Pulmonary artery endothelial cell (primary cell): ENCODE data around the gene SINHCAF. TPM values are rescaled to one million over a fixed set of nuclear protein-coding genes. Genes with fewer than 3 reads are reported as not detected.

Experiments
- DNase-seq: peaks from one replicate; pipeline ENCODE4 v3.0.0-alpha.2; 2011; ENCODE audit warnings: low read depth, low spot score
- total RNA-seq: library from RNA; depleted of rRNA; stranded (reverse); fragments of >200 nt; gene quantifications from 2 replicates; pipeline ENCODE4 v1.2.3, GENCODE V29; 2014

SINHCAF gene
- total RNA-seq, 1 donor from 2014 or later = 74.6 TPM

DNA sequence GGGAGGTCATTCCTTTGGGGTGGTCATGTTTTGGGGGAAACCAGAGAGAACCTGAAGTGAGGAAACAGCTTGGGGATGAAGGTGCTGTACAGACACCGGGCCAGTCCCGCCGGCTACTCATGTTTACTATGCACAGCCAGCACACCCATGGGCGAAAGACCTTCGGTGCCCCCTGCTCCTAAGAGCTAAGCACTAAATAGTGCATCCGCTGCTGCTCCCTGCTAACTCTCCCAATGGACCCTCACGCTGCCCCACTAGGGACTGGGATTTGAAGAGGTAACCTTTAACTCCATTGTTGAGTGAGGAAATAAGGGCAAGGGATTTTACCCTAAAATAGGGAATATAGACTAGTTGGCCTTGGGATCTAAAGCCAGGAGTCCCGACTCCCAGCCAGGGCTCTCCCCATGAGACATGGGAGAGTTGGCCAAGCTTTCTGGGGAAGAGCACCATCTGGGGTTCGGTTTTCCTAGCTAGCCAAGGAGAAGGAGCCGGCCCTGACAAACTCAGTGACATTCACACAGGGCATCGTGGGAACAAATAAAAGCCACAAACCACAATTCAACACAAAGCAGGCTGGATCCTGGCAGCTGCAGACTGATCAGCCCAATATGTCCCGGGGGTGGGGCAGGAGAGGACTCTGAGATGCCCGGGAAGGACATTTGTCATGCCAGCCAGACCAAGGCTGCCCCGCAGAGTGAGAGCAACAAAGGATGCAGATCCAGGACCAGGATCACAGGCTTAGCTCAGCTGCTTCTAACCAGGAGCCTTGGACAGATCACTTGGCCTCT, 91.7 kb downstream of the SINHCAF start:
- DNase-seq = no peak

DNA sequence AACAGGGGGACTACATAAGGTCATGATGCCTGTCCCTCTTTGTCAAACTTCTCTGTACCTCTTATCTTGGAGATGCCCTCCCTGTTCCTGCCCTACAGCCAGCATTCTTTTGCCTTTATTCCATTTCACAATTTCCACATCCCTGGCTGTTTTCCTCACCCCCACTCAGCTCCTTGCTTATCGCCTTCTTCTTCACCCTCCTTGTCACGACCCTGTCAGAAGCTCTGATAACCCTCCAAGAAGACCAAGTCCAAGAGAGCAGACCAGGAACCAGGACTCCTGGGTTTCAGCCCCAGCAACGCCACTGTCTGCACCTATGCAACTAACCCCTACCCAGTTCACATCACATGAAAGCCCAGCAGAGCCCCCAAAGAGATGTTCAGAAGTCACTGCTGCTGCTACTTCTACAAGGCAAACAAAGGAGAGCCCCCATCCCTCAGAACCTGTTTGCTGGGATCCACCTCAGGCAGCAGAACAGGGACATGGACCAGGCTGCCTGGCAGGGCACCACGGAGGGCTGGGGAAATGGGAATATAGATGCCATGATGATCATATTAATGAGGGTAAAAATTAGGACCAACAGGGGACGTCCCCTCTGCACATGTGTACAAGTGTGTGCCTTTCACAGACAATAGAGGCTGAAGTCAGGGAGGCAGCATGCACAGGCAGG, 92.8 kb downstream of the SINHCAF start:
- no peak for DNase-seq

DNA sequence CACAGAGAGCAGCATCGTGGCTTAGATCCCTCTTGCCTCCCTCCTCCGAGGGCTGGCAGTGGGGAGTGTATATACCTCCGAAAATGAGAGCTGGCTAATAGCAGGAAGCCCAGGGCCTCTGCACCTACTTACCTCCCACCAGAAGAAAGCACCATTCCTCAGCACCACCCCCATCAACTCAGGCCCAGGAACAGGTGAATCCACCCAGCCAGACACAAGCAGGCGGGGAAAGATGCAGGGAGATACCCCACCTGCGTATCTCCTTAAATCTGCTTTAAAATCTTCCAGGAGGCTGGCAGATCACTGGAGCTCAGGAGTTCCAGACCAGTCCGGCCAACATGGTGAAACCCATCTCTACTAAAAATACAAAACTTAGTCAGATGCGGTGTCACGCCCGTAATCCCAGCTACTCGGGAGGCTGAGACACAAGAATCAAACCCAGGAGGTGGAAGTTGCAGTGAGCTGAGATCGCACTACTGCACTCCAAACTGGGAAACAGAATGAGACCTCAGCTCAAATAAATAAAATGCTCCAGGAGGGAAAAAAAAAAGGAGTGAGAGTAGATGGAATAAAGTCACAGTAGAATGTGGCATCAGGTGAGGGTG, 93.5 kb downstream of the SINHCAF start:
- DNase-seq = no peak

DNA sequence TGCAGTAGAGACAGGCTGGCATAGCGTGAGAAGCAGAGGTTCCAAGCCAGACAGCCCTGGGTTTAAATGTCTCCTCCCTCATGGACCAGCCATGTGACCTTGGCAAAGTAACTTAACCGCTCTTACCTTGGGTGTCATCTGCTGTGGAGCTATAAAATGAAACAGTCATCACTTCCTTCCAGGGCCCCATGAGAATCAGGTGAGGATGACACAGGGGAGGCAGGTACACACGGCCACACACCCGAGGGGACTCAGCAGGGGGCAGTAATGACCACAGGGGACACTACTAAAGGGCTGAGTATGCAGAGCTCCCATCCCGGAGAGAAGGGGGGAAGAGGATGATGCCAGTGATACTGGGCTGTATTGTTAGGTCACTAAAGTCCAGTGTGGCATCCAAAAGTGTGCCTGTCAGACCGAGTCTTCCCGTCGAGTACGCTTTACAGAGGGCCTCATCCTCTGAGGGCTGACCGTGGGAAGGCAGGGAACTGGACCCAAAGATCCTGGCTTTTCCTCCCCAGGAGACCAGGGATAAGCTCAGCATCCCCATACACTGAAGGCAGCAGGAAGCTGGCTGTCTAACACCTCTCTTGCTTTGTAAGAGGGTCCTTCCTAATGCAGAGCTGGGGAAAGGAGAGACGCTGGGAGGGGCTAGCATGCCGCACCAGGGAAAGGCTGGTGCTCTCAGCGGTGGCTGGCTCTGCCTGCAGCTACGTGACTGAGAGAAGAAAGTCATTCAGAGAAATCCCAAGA, 94.2 kb downstream of the SINHCAF start:
- DNase-seq = no peak
